Activated CD4-positive, alpha-beta T cell treated with anti-CD3 and anti-CD28 coated beads, Interleukin-2, amount 50 U/mL, for 24 hours (primary cell): ENCODE measurements around the gene MRTFA.
A peak's percentile ranks its signal among the peaks of the same experiment; 100 is the strongest.
"Not testable (repeated sequence)": the region's sequence is repeated elsewhere in the genome, so short reads cannot be mapped to it uniquely, and the experiment has no call there.

Experiments
- DNase-seq, 2 donors: peaks; one replicate each; pipeline ENCODE4 v3.0.0-alpha.2; 2020; ENCODE audit warnings: low read depth in 1 of 2, low spot score in 1 of 2

Gene MRTFA

DNA sequence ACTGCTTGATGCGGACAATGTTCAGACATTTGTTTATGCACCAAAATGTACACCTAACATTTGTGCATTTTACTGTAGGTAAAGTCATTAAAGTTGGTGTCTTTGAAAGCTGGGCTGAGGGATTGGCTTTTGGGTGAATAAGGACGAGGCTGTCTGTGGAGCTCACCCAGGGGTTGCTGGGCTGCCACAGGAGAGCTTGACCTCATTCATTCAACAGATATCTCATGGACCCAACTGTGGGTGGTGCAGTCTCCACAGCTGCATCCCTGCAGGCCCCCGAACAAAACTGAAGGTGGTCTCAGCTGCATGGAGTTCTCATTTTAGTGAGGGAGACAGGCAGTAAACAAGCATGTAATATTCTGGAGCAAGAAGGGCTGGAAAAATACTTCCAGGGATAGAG, 233.4 kb downstream of the MRTFA start:
- no peak for DNase-seq

DNA sequence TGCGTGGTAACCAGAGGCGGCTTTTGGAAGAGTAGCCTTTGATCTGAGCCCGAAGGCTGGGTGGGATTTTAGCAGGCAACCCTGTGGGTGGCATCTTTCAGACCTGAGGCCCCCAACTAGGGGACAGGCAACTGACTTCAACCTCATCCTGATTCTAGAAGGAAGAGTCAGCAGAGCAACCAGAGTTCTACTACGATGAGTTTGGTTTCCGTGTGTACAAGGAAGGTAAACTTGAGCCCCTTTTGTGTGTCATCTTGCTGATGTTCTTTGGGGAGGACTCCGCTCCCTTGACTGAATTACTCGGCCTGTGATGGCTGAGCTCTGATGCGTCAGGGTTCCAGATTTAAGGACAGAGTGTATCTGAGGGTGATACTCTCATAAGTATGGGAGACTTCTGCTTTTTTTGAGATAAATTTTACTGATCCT, 234.5 kb downstream of the MRTFA start:
- no peak for DNase-seq

DNA sequence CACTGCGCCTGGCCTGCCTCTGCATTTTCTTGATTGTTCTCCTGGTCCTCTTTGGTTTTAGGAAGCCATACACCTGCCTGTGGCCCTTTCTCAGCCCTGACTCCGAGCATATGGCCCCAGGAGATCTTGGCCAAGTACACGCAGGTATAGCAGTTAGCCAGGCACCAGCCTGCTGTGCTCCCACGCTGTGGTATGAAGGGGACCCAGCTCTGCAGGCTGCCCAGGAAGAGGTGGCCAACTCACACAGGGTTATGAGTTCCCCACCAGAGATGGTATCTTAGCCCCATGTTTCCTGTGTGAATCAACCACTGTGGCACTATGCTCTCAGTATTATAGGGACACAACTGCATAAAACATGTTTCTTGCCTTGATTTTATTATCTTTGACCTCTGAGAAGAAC, 235.0 kb downstream of the MRTFA start:
- peak in 1 of 2 donors; percentile 34 for DNase-seq

- DNase-seq = no peak
Measured at GRCh38 chr22:40400159-40400558, 236.4 kb downstream of the MRTFA start.

- DNase-seq = no peak
Measured at GRCh38 chr22:40399621-40400020, 236.9 kb downstream of the MRTFA start.

- no peak for DNase-seq
Measured at GRCh38 chr22:40397396-40397795, 239.1 kb downstream of the MRTFA start.

DNA sequence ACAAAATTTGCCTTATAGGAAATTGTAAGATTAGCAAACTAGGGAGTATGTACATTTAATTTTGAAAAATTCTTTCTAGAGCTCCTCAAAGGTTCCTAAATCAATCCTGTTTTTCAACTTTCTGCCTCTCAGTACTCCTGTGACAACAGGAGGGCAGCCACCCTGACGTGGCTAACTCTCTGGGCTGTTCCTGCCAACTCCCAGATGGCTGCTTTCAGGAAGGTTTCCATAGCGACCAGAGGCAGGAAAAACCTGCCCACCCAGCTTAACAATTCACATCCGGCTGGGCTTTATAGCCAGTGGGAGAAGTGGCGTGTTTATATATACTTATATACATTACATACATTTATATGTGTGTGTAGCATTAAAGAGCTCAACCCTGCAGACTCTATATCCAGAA, 239.6 kb downstream of the MRTFA start:
- DNase-seq = no peak

DNA sequence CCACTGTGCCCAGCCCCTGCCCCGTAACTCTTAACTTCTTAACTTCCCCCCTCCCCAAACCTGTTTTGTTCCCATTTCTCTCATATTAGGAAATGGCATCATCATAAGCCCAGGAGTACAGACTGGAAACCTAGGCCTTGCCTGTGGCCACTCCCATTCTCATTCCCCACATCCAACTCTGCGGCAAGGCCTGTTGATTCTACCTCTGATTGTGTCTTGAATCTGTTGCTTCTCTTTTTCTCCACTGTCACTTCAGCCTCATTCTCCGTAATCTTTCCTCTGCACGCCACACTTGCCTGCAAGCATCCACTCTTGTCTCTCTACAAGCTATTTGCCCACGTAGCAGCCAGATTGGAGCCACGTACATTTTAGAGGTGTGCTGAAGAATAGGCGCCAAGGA, 240.9 kb downstream of the MRTFA start:
- DNase-seq = no peak

- no peak for DNase-seq
Measured at GRCh38 chr22:40394607-40395006, 241.9 kb downstream of the MRTFA start.

- DNase-seq = no peak
Measured at GRCh38 chr22:40392618-40393017, 243.9 kb downstream of the MRTFA start.

- no peak for DNase-seq
Measured at GRCh38 chr22:40391417-40391816, 245.1 kb downstream of the MRTFA start.

GRCh38 chr22:40388231-40388630, 248.3 kb downstream of the MRTFA start:
- no peak for DNase-seq

- DNase-seq = no peak
Measured at GRCh38 chr22:40387746-40388145, 248.8 kb downstream of the MRTFA start.

- DNase-seq = peak in 1 of 2 donors; percentile 13
Measured at GRCh38 chr22:40385036-40385782, 251.3 kb downstream of the MRTFA start.

DNA sequence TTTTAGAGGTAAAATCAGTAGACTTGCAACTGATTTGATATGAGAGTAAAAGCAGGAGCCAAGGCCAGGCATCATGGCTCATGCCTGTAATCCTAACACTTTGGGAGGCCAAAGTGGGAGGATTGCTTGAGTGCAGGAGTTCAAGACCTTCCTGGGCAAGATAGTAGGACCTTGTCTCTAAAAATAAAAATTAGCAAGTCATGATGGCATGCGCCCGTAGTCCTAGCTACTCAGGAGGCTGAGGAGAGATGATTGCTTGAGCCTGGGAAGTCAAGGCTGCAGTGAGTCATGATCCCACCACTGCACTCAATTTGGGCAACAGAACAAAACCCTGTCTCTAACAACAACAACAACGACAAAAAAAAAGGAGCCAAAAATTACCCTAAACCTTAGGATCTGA, 252.6 kb downstream of the MRTFA start:
- DNase-seq = no peak

DNA sequence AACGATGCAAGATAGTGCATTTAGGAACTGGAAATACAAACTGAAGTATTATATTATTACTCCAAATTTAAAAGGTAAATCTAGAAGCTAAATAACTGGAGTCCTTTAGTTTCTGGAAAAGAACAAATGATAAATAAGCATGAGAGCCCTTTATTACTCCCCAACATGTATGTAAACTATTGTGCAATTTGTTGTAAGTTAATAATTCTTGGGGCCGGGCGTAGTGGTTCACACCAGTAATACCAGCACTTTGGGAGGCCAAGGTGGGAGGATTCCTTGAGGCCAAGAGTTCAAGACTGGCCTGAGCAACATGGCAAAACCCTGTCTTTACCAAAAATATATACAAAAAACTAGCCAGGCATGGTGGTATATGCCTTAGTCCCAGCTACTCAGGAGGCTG, 255.1 kb downstream of the MRTFA start:
- DNase-seq = no peak

DNA sequence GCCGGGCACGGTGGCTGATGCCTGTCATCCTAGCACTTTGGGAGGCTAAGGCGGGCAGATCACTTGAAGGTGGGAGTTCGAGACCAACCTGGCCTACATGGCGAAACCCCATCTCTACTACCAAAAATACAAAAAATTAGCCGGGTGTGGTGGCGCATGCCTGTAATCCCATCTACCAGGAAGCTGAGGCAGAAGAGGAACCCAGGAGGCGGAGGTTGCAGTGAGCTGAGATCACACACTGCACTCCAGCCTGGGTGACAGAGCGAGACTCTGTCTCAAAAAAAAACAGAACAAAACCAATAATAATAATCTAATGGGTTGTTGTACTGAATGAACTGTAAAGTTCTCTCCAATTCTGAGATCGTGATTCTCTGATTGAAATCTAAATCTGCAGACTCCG, 258.1 kb downstream of the MRTFA start:
- not testable (repeated sequence) for DNase-seq

DNA sequence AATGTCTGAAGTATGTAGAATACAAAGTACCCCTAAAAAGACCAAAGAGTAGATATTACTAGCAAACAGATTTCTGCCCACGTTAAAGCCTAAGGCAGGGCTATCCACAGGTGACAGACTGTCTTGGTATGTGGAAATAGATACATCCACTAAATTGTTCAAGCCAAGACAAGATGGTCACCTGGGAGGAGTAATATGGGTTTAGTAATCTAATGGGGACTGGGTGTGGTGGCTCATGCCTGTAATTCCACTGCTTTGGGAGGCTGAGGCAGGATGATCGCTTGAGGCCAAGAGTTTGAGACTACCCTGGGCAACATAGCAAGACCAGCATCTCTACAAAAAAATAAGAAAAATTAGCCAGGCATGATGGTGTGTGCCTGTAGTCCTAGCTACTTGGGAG, 258.6 kb downstream of the MRTFA start:
- DNase-seq = no peak

DNA sequence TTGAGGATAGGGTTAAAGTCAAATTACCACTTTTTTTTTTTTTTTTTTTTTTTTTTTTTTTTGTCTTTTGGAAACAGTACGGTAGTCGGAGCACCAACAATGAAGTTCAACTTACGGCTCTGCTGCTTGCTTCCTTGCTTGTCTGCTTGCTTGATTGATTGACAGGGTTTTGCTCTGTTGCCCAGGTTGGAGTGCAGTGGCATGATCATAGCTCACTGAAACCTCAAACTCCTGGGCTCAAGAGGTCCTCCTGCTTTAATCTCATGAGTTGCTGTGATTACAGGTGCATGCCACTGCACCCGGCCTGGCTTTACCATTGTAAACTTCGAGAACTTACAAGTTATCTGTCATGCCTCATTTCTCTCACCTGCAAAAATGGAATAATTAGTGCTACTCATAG, 260.4 kb downstream of the MRTFA start:
- no peak for DNase-seq

DNA sequence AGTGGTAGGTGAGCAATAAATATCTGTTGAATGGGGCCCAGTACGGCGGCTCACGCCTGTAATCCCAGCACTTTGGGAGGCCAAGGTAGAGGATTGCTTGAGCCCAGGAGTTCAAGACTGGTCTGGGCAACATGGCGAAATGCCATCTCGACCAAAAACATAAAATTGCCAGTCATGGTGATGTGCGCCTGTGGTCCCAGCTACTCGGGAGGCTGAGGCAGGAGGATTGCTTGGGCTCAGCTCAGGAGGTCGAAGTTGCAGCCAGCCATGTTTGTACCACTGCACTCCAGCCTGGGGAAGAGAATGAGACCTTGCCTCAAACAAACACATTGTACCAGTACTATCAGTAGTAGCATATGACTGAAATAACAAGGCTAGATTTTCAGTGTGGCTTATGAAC, 262.0 kb downstream of the MRTFA start:
- DNase-seq = no peak

DNA sequence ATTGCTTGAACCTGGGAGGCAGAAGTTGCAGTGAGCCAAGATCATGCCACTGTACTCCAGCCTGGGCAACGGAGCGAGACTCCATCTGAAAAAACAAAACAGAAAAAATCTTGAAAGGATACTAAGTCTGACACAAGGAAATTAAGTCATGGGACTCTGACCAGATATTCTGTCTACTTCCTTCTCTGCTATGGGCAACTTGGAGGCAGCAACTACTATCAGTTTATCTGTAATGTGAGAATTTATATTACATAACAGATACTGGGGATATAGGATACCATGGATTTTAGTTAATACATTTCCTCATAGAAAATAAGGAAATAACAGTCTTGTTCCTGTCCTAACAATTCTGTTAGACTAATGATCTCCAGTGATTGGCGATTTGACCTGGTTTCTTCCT, 267.7 kb downstream of the MRTFA start:
- no peak for DNase-seq

DNA sequence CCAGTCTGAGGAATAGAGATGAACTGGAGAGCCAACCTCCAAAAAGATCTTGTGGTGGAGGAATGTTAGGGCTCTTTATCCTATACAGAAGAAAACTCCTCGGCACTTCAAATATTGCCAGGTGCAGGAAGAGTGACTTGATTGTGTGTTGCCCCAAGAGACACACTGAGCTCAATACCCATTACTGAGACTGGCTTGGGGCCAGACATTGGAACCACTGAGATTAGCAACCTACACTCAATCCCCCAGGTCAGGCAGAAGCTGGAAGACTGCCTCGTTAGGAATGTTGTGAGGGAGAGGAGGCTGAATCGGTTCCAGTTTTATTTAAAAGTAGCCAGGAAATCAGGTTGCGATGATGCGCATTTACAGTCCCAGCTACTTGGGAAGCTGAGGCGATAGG, 268.5 kb downstream of the MRTFA start:
- DNase-seq = no peak

DNA sequence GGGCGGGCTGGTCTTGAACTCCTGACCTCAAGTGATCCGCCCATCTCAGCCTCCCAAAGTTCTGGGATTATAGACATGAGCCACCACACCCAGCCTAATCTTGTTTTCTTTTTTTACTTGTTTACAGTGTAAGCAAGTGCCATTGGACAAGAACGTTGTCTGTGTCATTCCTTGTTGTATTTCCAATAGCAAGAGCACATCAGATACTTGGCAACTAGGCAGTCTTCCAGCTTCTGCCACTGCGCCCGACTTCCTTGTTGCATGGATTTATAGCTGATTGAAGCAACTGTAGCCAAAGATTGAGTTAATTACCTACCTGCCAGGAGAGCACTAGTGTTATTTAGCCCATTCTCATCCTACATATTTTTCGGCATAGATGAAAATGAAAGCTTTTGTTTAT, 269.2 kb downstream of the MRTFA start:
- no peak for DNase-seq
